HFFc6 (cell line): Measurements from ENCODE around the gene MBNL2. TPM values are rescaled to one million over a fixed set of nuclear protein-coding genes. Genes with fewer than 3 reads are reported as not detected.
A peak's percentile ranks its signal among the peaks of the same experiment; 100 is the strongest.

Experiments used
- DNase-seq: peaks from one replicate; pipeline ENCODE4 v3.0.0-alpha.2; 2018
- H3K27ac Mint-ChIP-seq: 2 replicates; pipeline ENCODE4 v1.8.0; 2020; ENCODE audit warnings: mild to moderate bottlenecking, mixed read lengths
- H3K27me3 Mint-ChIP-seq: 2 replicates; pipeline ENCODE4 v1.8.0; 2021; ENCODE audit warnings: mild to moderate bottlenecking, moderate library complexity, mixed read lengths; ENCODE audit not compliant: insufficient read depth
- H3K36me3 Mint-ChIP-seq: 2 replicates; pipeline ENCODE4 v1.8.0; 2021; ENCODE audit warnings: low read depth, mixed read lengths
- H3K4me1 Mint-ChIP-seq: 2 replicates; pipeline ENCODE4 v1.8.0; 2020; ENCODE audit warnings: low read depth, mixed read lengths
- H3K4me3 Mint-ChIP-seq: 2 replicates; pipeline ENCODE4 v1.8.0; 2020; ENCODE audit warnings: mild to moderate bottlenecking, moderate library complexity, mixed read lengths
- H3K9me3 Mint-ChIP-seq: 2 replicates; pipeline ENCODE4 v1.8.0; 2020; ENCODE audit warnings: mild to moderate bottlenecking, mixed read lengths
- CTCF ChIP-seq: fragments of 200-600 bp; sonication (generic); IDR thresholded peaks from 2 replicates; pipeline ENCODE4 v1.5.0; 2021; ENCODE audit warnings: antibody characterized with exemption, mild to moderate bottlenecking
- total RNA-seq, 6 experiments: library from RNA; stranded (reverse); fragmentation: NEBNext Ultra II Directional; extraction: Animal tissue kit (Norgen Biotek cat#: 25700); gene quantifications; 2 replicates in 1 of 6; 3 replicates in 5 of 6; pipeline ENCODE4 v1.2.3, GENCODE V29; 2021

The MBNL2 gene
- total RNA-seq, 6 experiments from 2014 or later, result 78.5 to 138 (median 99.8) TPM

GRCh38 chr13:97229699-97230098 is 7.6 kb downstream of the MBNL2 start:
- TF ChIP-seq CTCF, result no peak
- H3K27ac Mint-ChIP-seq, result peak overlapping the region; percentile 87
- peaks cover 51% of the 10 kb centered on the region for H3K36me3 Mint-ChIP-seq
- no peaks in the 10 kb centered on the region for H3K9me3 Mint-ChIP-seq
- peaks cover 98% of the 10 kb centered on the region for H3K4me1 Mint-ChIP-seq
- peak overlapping the region; percentile 76 for H3K4me3 Mint-ChIP-seq
- no peaks in the 10 kb centered on the region; the same call in 1 of the 2 replicates for H3K27me3 Mint-ChIP-seq
- DNase-seq, result no peak

- peaks cover 1% of the 10 kb centered on the region; the same call in 1 of the 2 replicates for H3K27me3 Mint-ChIP-seq
- H3K36me3 Mint-ChIP-seq, result peaks cover 55% of the 10 kb centered on the region
- no peaks in the 10 kb centered on the region for H3K9me3 Mint-ChIP-seq
- H3K4me3 Mint-ChIP-seq, result peak overlapping the region; percentile 79
- TF ChIP-seq CTCF, result no peak
- no peak for DNase-seq
- peak overlapping the region; percentile 87 for H3K27ac Mint-ChIP-seq
- peaks cover 98% of the 10 kb centered on the region for H3K4me1 Mint-ChIP-seq
These were observed 9.1 kb downstream of the MBNL2 start for GRCh38 chr13:97231118-97231828.

- H3K9me3 Mint-ChIP-seq, result no peaks in the 10 kb centered on the region
- H3K27ac Mint-ChIP-seq, result peak overlapping the region; percentile 87
- peaks cover 1% of the 10 kb centered on the region; the same call in 1 of the 2 replicates for H3K27me3 Mint-ChIP-seq
- H3K4me3 Mint-ChIP-seq, result peak overlapping the region; percentile 79
- no peak for TF ChIP-seq CTCF
- H3K36me3 Mint-ChIP-seq, result peaks cover 60% of the 10 kb centered on the region
- DNase-seq, result peak; percentile 88
- peaks cover 98% of the 10 kb centered on the region for H3K4me1 Mint-ChIP-seq
These were observed 9.7 kb downstream of the MBNL2 start for GRCh38 chr13:97231829-97232196.

GRCh38 chr13:97233499-97233898 is 11.4 kb downstream of the MBNL2 start:
- no peak overlapping the region for H3K4me3 Mint-ChIP-seq
- DNase-seq, result no peak
- H3K4me1 Mint-ChIP-seq, result peaks cover 100% of the 10 kb centered on the region
- no peaks in the 10 kb centered on the region for H3K9me3 Mint-ChIP-seq
- no peak for TF ChIP-seq CTCF
- peak overlapping the region; percentile 43; the same call in 1 of the 2 replicates for H3K27ac Mint-ChIP-seq
- peaks cover 3% of the 10 kb centered on the region for H3K27me3 Mint-ChIP-seq
- H3K36me3 Mint-ChIP-seq, result peaks cover 62% of the 10 kb centered on the region

- no peak for DNase-seq
- TF ChIP-seq CTCF, result no peak
- Mint-ChIP-seq H3K9me3 (no peaks in the 10 kb centered on the region), H3K4me1 (peaks cover 100% of the 10 kb centered on the region), H3K27ac (peak overlapping the region; percentile 22; the same call in 1 of the 2 replicates), H3K4me3 (no peak overlapping the region; the same call in 1 of the 2 replicates), H3K27me3 (peaks cover 3% of the 10 kb centered on the region), H3K36me3 (peaks cover 63% of the 10 kb centered on the region)
These were observed 12.1 kb downstream of the MBNL2 start for GRCh38 chr13:97234236-97234635.
